CD4-positive, CD25-positive, alpha-beta regulatory T cell (primary cell): Measurements from ENCODE around the gene ATL1. TPM values are rescaled to one million over a fixed set of nuclear protein-coding genes. Genes with fewer than 3 reads are reported as not detected.

Source experiments
- ATAC-seq, 2 donors: fragments of 150-1000 bp; cut with Tn5 transposase; one replicate each; pipeline ENCODE4 v1.10.0; 2021; ENCODE audit warnings: low read depth in 2 of 2, moderate number of reproducible peaks in 2 of 2, moderate library complexity in 1 of 2
- DNase-seq, 3 donors: peaks; one replicate each; pipeline versions ENCODE4 v3.0.0 to v3.0.0-alpha.2; 2012 to 2022; ENCODE audit warnings: mixed read lengths in 1 of 3
- H3K27ac ChIP-seq: one replicate; pipeline ENCODE4 v1.7.0; 2013; ENCODE audit warnings: mild to moderate bottlenecking, low read length; ENCODE audit not compliant: insufficient read depth, poor library complexity, severe bottlenecking
- H3K27me3 ChIP-seq: one replicate; pipeline ENCODE4 v1.7.0; 2013; ENCODE audit warnings: low read length; ENCODE audit not compliant: control insufficient read depth, insufficient read depth
- H3K36me3 ChIP-seq: one replicate; pipeline ENCODE4 v1.7.0; 2013; ENCODE audit warnings: mild to moderate bottlenecking, low read length, moderate library complexity; ENCODE audit not compliant: control insufficient read depth, insufficient read depth
- H3K4me1 ChIP-seq: 2 replicates; pipeline ENCODE4 v1.7.0; 2013; ENCODE audit warnings: mild to moderate bottlenecking, low read length; ENCODE audit not compliant: insufficient read depth, control insufficient read depth, poor library complexity, severe bottlenecking
- H3K4me3 ChIP-seq: one replicate; pipeline ENCODE4 v1.7.0; 2013; ENCODE audit warnings: low read depth, mild to moderate bottlenecking, low read length, moderate library complexity
- H3K9me3 ChIP-seq, 2 experiments: 1 replicate in 1 of 2; 2 replicates in 1 of 2; pipeline ENCODE4 v1.7.0; 2013; ENCODE audit warnings: low read length in 2 of 2, mild to moderate bottlenecking in 1 of 2, moderate library complexity in 1 of 2; ENCODE audit not compliant: control insufficient read depth in 2 of 2
- H3K27ac Mint-ChIP-seq, 3 donors: one replicate each; pipeline ENCODE4 v1.8.0; 2020 to 2022; ENCODE audit warnings: mild to moderate bottlenecking in 3 of 3, mixed read lengths in 3 of 3, moderate library complexity in 2 of 3
- H3K27me3 Mint-ChIP-seq: one replicate; pipeline ENCODE4 v1.8.0; 2022; ENCODE audit warnings: mild to moderate bottlenecking, mixed read lengths
- H3K36me3 Mint-ChIP-seq: one replicate; pipeline ENCODE4 v1.8.0; 2020; ENCODE audit warnings: mixed read lengths
- H3K4me1 Mint-ChIP-seq, 4 donors: one replicate each; pipeline ENCODE4 v1.8.0; 2020 to 2022; ENCODE audit warnings: mixed read lengths in 4 of 4, mild to moderate bottlenecking in 1 of 4
- H3K4me3 Mint-ChIP-seq, 4 donors: one replicate each; pipeline ENCODE4 v1.8.0; 2020 to 2022; ENCODE audit warnings: mild to moderate bottlenecking in 4 of 4, mixed read lengths in 4 of 4, moderate library complexity in 3 of 4
- H3K9me3 Mint-ChIP-seq, 7 donors: one replicate each; pipeline ENCODE4 v1.8.0; 2020 to 2022; ENCODE audit warnings: mixed read lengths in 7 of 7, mild to moderate bottlenecking in 3 of 7, moderate library complexity in 2 of 7
- polyA plus RNA-seq, 4 donors: library from polyadenylated mRNA; unstranded; fragments of 300-500 nt; fragmentation: Illumina TruSeq; gene quantifications; one replicate each; pipeline ENCODE4 v1.2.3, GENCODE V29; 2021
- total RNA-seq: library from RNA; stranded (reverse); gene quantifications from one replicate; pipeline ENCODE4 v1.2.3, GENCODE V29; 2022

The ATL1 gene
- total RNA-seq (1.4 TPM), polyA plus RNA-seq (1 to 10 TPM in 3 of 4 donors, under 1 TPM in 1; 0.62 to 1.6 (median 1.3) TPM)

GRCh38 chr14:50559990-50560930, at the start of gene ATL1:
ATL1 (plus strand) TSS chr14:50560145; CDS start chr14:50560266, 121 bp downstream.
- Mint-ChIP-seq H3K27ac (no peak within 1 kb of the TSS), H3K4me1 (peaks cover 3 to 13% (median 6%) of the 10 kb centered on the region in 4 donors), H3K9me3 (peaks cover 0 to 2% (median 0%) of the 10 kb centered on the region in 7 donors), H3K4me3 (peak within 1 kb of the TSS; percentile 57 to 83 (median 76)), H3K27me3 (peaks cover 88% of the 10 kb centered on the region), H3K36me3 (no peaks in the 10 kb centered on the region)
- Histone ChIP-seq H3K4me1 (peaks cover 16% of the 10 kb centered on the region), H3K27ac (no peak within 1 kb of the TSS), H3K27me3 (peaks cover 46% of the 10 kb centered on the region), H3K36me3 (no peaks in the 10 kb centered on the region), H3K9me3 (no peaks in the 10 kb centered on the region), H3K4me3 (peak within 1 kb of the TSS; percentile 43)
- DNase-seq, result peak in 2 of 3 donors; percentile 21 to 46
- ATAC-seq, result peak; percentile 48 to 59

- H3K9me3 Mint-ChIP-seq, result peaks cover 0 to 2% (median 0%) of the 10 kb centered on the region in 7 donors
- H3K4me3 Mint-ChIP-seq, result no peak overlapping the region
- Histone ChIP-seq H3K27ac (no peak overlapping the region), H3K4me1 (no peaks in the 10 kb centered on the region), H3K4me3 (no peak overlapping the region), H3K36me3 (no peaks in the 10 kb centered on the region), H3K27me3 (no peaks in the 10 kb centered on the region), H3K9me3 (no peaks in the 10 kb centered on the region)
- peaks cover 20% of the 10 kb centered on the region for H3K36me3 Mint-ChIP-seq
- H3K27ac Mint-ChIP-seq, result no peak overlapping the region
- DNase-seq (no peak), ATAC-seq (no peak)
- no peaks in the 10 kb centered on the region for H3K27me3 Mint-ChIP-seq
- H3K4me1 Mint-ChIP-seq, result peaks cover 26 to 35% (median 29%) of the 10 kb centered on the region in 4 donors
Observed at GRCh38 chr14:50510157-50510556, 49.8 kb upstream of the ATL1 start.

DNA sequence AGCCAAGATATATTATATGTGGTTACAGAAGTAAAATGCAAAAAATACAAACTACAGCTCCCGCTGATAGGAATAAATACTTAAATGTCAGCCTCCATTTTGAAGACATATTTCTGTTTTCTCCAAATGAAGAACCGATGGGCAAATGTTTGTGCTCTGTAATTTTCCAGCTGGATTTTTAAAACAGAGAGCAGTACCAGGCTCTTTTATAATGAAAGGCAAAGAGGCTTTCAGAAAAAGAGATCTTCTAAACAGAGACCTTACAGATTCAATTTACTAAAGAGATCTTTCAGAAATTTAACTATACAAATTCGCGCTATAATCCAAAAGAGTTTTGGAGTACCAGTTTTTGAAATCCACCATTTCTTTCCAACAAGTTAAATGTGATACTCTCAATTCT, 47.5 kb upstream of the ATL1 start:
- Histone ChIP-seq H3K4me3 (no peak overlapping the region), H3K36me3 (peaks cover 2% of the 10 kb centered on the region), H3K27ac (no peak overlapping the region), H3K27me3 (no peaks in the 10 kb centered on the region), H3K4me1 (no peaks in the 10 kb centered on the region), H3K9me3 (no peaks in the 10 kb centered on the region)
- Mint-ChIP-seq H3K4me1 (peaks cover 20 to 31% (median 23%) of the 10 kb centered on the region in 4 donors), H3K27me3 (no peaks in the 10 kb centered on the region), H3K4me3 (no peak overlapping the region), H3K9me3 (peaks cover 0 to 2% (median 0%) of the 10 kb centered on the region in 7 donors), H3K36me3 (peaks cover 20% of the 10 kb centered on the region), H3K27ac (no peak overlapping the region)
- no peak for ATAC-seq
- no peak for DNase-seq

DNA sequence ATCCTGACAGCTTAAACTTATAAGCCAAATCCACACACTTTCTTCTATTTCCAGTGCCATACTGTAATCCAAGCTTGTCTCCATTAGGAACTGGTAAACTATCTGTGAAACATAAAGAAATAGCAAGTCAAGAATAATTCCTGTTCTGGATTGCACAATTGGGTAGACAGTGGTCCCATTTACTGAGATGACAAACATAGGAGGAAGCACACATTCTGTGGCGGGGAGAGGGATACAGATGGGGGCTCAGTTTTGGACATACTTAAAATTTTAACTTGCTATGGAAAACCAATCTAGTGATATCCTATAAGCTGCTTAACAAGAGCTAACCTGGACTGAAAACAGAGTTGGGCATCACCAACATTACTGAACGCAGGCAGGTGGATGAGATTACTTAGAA, 43.9 kb upstream of the ATL1 start:
- Histone ChIP-seq H3K27ac (no peak overlapping the region), H3K4me1 (peaks cover 2% of the 10 kb centered on the region), H3K36me3 (peaks cover 2% of the 10 kb centered on the region), H3K4me3 (no peak overlapping the region), H3K9me3 (no peaks in the 10 kb centered on the region), H3K27me3 (no peaks in the 10 kb centered on the region)
- no peak for DNase-seq
- Mint-ChIP-seq H3K4me3 (no peak overlapping the region), H3K9me3 (peaks cover 0 to 2% (median 0%) of the 10 kb centered on the region in 7 donors), H3K36me3 (peaks cover 6% of the 10 kb centered on the region), H3K27ac (no peak overlapping the region), H3K27me3 (no peaks in the 10 kb centered on the region), H3K4me1 (peaks cover 10 to 33% (median 23%) of the 10 kb centered on the region in 4 donors)
- no peak for ATAC-seq

DNA sequence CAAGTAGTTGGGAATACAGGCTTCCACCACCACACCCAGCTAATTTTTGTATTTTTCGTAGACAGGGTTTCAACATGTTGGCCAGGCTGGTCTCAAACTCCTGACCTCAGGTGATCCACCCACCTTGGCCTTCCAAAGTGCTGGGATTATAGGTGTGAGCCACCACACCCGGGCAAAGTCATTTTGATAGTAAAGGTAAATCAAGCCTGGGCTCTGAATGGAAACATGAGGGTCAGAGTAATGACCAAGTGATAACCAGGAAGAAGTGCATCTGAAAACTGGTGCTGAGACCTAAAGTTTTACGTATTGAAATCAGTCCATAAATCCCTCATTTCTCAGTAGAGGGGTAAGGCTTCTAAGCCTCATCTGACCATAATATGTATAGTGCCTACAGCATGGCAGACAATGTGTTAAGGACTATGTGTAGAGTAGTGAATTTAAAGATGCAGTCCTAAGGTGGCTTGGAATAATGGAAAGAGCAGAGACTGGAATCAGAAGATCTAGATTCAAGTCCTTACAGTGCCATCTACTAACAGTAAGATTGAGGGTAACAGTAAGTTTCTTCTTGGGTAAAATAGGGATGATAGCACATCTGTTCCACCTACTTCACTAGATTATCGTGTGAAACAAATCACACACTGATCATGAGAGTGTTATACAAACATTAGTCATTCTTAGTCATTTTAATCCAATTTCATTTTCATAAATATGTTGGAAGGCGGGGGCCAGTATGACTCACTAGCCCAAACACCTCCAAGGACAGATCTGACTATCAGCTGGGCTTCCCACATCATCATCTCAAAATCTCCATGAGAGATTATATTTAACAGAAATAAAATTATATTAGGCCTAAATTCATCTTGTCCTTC, 38.8 kb upstream of the ATL1 start:
- DNase-seq (peak in 2 of 3 donors; percentile 13 to 65), ATAC-seq (peak; percentile 71 to 77)
- H3K4me1 ChIP-seq, result peaks cover 30% of the 10 kb centered on the region
- peak overlapping the region; percentile 78 to 90 (median 89) for H3K27ac Mint-ChIP-seq
- H3K27me3 Mint-ChIP-seq, result no peaks in the 10 kb centered on the region
- no peaks in the 10 kb centered on the region for H3K27me3 ChIP-seq
- H3K9me3 Mint-ChIP-seq, result no peaks in the 10 kb centered on the region
- peaks cover 34 to 67% (median 56%) of the 10 kb centered on the region in 4 donors for H3K4me1 Mint-ChIP-seq
- H3K36me3 ChIP-seq, result no peaks in the 10 kb centered on the region
- peak overlapping the region; percentile 88 for H3K4me3 ChIP-seq
- H3K27ac ChIP-seq, result peak overlapping the region; percentile 72
- peak overlapping the region; percentile 59 to 85 (median 80) for H3K4me3 Mint-ChIP-seq
- no peaks in the 10 kb centered on the region for H3K36me3 Mint-ChIP-seq
- no peaks in the 10 kb centered on the region for H3K9me3 ChIP-seq

DNA sequence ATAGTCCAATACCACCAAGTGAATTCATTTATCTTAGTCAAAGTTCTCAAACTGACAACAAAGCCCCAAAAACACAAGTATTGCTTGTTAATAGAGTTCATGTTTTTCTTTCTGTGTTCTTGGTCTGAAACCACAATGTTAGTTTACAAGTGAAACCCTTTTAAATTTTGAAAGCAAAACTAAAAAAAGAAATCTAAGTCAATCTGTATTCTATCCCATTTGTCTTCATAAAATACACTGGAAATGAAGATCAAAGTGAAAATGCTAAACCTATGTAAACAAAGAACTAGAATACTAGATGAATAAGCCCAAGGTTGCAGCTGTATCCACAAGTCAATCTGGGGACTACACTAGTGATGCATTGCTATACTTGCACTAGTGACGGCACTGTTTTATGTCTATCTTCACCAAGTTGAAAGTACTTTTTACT, 38.0 kb upstream of the ATL1 start:
- H3K4me3 ChIP-seq, result peak overlapping the region; percentile 88
- peak; percentile 35 to 53 for ATAC-seq
- no peaks in the 10 kb centered on the region for H3K9me3 Mint-ChIP-seq
- H3K27ac ChIP-seq, result peak overlapping the region; percentile 72
- no peaks in the 10 kb centered on the region for H3K9me3 ChIP-seq
- no peaks in the 10 kb centered on the region for H3K36me3 Mint-ChIP-seq
- H3K4me1 Mint-ChIP-seq, result peaks cover 37 to 70% (median 59%) of the 10 kb centered on the region in 4 donors
- no peaks in the 10 kb centered on the region for H3K27me3 ChIP-seq
- H3K27me3 Mint-ChIP-seq, result no peaks in the 10 kb centered on the region
- no peaks in the 10 kb centered on the region for H3K36me3 ChIP-seq
- DNase-seq, result peak in 2 of 3 donors; percentile 30 to 62
- peak overlapping the region; percentile 78 to 90 (median 89) for H3K27ac Mint-ChIP-seq
- H3K4me1 ChIP-seq, result peaks cover 30% of the 10 kb centered on the region
- H3K4me3 Mint-ChIP-seq, result peak overlapping the region; percentile 59 to 85 (median 80)

DNA sequence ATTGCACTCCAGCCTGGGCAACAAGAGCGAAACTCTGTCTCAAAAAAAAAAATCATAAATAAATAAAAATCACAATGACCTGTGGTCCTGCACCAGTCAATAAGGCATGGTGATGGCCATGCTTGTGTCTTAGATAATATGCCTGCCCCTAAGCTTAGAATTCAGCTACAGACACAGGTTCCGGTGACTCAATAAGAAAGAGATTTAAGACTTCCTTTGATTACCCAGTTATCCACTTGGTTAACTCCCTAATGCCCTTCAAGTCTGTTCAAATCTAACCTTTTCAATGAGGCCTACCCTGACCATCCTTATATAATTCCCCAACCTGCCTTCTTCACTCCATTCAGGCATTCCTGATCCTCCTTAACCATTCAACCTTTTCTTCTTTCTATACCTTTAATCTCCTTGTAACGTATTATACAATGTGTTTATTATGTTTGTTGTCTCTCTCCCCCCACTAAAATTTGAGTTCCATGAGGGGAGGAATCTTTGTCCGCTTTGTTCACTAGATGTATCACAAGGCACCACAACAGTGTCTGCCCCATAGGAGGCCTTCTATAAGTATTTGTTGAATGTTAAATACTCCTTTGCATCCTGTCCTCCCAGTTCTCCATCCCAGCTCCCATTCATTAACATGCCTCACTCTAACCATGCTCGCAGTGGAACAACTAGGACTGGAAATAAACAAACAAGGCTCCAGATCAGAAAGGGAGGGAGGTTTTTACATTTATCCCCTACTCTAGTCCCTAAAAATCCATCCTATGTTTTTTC, 36.5 kb upstream of the ATL1 start:
- Mint-ChIP-seq H3K27ac (peak overlapping the region; percentile 5 to 78 (median 13)), H3K27me3 (no peaks in the 10 kb centered on the region), H3K36me3 (peaks cover 4% of the 10 kb centered on the region), H3K9me3 (no peaks in the 10 kb centered on the region), H3K4me3 (peak overlapping the region; percentile 3 to 26 (median 14)), H3K4me1 (peaks cover 37 to 76% (median 62%) of the 10 kb centered on the region in 4 donors)
- Histone ChIP-seq H3K9me3 (no peaks in the 10 kb centered on the region), H3K36me3 (no peaks in the 10 kb centered on the region), H3K27me3 (no peaks in the 10 kb centered on the region), H3K27ac (no peak overlapping the region), H3K4me3 (no peak overlapping the region), H3K4me1 (peaks cover 30% of the 10 kb centered on the region)
- ATAC-seq (no peak), DNase-seq (no peak)
